WTC11 (cell line): ENCODE data around the gene CLASP1. TPM values are rescaled to one million over a fixed set of nuclear protein-coding genes. Genes with fewer than 3 reads are reported as not detected.

Experiments
- ATAC-seq: fragments of 200-7000 bp; cut with Tn5 transposase; 2 replicates; pipeline ENCODE4 v1.10.0; 2021; ENCODE audit warnings: mild to moderate bottlenecking, moderate library complexity
- CTCF ChIA-PET: fragments of 300-600 bp; sonication (Branson Sonifier 250); formaldehyde crosslinking; loops from one replicate; lab custom pipeline; 2021; ENCODE audit warnings: antibody characterized with exemption; lab: Charles Lee
- POLR2A ChIA-PET: fragments of 350-600 bp; sonication (Branson Sonifier 250); formaldehyde crosslinking; loops from one replicate; lab custom pipeline; 2021; ENCODE audit warnings: antibody characterized with exemption; lab: Charles Lee
- DNase-seq: peaks from one replicate; pipeline ENCODE4 v3.0.0; 2021; ENCODE audit warnings: low spot score
- H3K27ac Mint-ChIP-seq: 2 replicates; pipeline ENCODE4 v1.8.0; 2021; ENCODE audit warnings: mixed read lengths
- H3K27me3 Mint-ChIP-seq: 2 replicates; pipeline ENCODE4 v1.8.0; 2021; ENCODE audit warnings: low read depth, mild to moderate bottlenecking, moderate library complexity, mixed read lengths
- H3K36me3 Mint-ChIP-seq: 2 replicates; pipeline ENCODE4 v1.8.0; 2021; ENCODE audit warnings: mixed read lengths
- H3K4me1 Mint-ChIP-seq: 2 replicates; pipeline ENCODE4 v1.8.0; 2022; ENCODE audit warnings: mixed read lengths
- H3K4me3 Mint-ChIP-seq: 2 replicates; pipeline ENCODE4 v1.8.0; 2021; ENCODE audit warnings: mild to moderate bottlenecking, moderate library complexity, mixed read lengths
- H3K9me3 Mint-ChIP-seq: 2 replicates; pipeline ENCODE4 v1.8.0; 2021; ENCODE audit warnings: mixed read lengths
- ETV6 ChIP-seq: sonication (generic); formaldehyde crosslinking; IDR thresholded peaks from 2 replicates; pipeline ENCODE4 v1.8.1; 2022; ENCODE audit warnings: mild to moderate bottlenecking, missing genetic modification reagents
- FOXP1 ChIP-seq: sonication (generic); formaldehyde crosslinking; IDR thresholded peaks from 2 replicates; pipeline ENCODE4 v1.8.0; 2022; ENCODE audit warnings: missing genetic modification reagents, mild to moderate bottlenecking, moderate library complexity, borderline replicate concordance
- GABPB1 ChIP-seq: sonication (generic); formaldehyde crosslinking; IDR thresholded peaks from 2 replicates; pipeline ENCODE4 v1.8.1; 2023; ENCODE audit warnings: mild to moderate bottlenecking, missing genetic modification reagents
- GRHL2 ChIP-seq: fragments of 250-450 bp; sonication (Bioruptor Pico); IDR thresholded peaks from 2 replicates; pipeline ENCODE4 v1.8.0; 2022; ENCODE audit warnings: mild to moderate bottlenecking, moderate library complexity; ENCODE audit not compliant: insufficient replicate concordance, severe bottlenecking
- JUN ChIP-seq: sonication (generic); formaldehyde crosslinking; IDR thresholded peaks from 2 replicates; pipeline ENCODE4 v1.8.0; 2023; ENCODE audit warnings: mild to moderate bottlenecking, missing genetic modification reagents
- KAT7 ChIP-seq: sonication (generic); formaldehyde crosslinking; IDR thresholded peaks from 2 replicates; pipeline ENCODE4 v1.8.1; 2023; ENCODE audit warnings: missing genetic modification reagents, mild to moderate bottlenecking, borderline replicate concordance
- NFATC4 ChIP-seq: fragments of 250-450 bp; sonication (Bioruptor Pico); IDR thresholded peaks from 2 replicates; pipeline ENCODE4 v1.9.0; 2021; ENCODE audit warnings: mild to moderate bottlenecking
- NR3C1 ChIP-seq: sonication (generic); formaldehyde crosslinking; conservative IDR thresholded peaks from 2 replicates; pipeline ENCODE4 v1.8.1; 2023; ENCODE audit warnings: low read depth, mild to moderate bottlenecking, missing genetic modification reagents
- OVOL2 ChIP-seq: fragments of 250-450 bp; sonication (Bioruptor Pico); IDR thresholded peaks from 2 replicates; pipeline ENCODE4 v1.9.0; 2021; ENCODE audit warnings: mild to moderate bottlenecking, borderline replicate concordance
- TCF7 ChIP-seq: sonication (generic); formaldehyde crosslinking; IDR thresholded peaks from 2 replicates; pipeline ENCODE4 v1.8.0; 2022; ENCODE audit warnings: mild to moderate bottlenecking, low read depth, missing genetic modification reagents, moderate library complexity
- ZBTB21 ChIP-seq: sonication (generic); formaldehyde crosslinking; IDR thresholded peaks from 2 replicates; pipeline ENCODE4 v1.8.1; 2023; ENCODE audit warnings: mild to moderate bottlenecking, missing genetic modification reagents, borderline replicate concordance
- ZNF138 ChIP-seq: sonication (generic); formaldehyde crosslinking; conservative IDR thresholded peaks from 2 replicates; pipeline ENCODE4 v1.8.1; 2022; ENCODE audit warnings: mild to moderate bottlenecking, moderate library complexity, missing genetic modification reagents
- ZNF317 ChIP-seq: sonication (generic); formaldehyde crosslinking; IDR thresholded peaks from 2 replicates; pipeline ENCODE4 v1.8.1; 2023; ENCODE audit warnings: low read depth, mild to moderate bottlenecking, moderate library complexity, missing genetic modification reagents, borderline replicate concordance
- total RNA-seq: library from RNA; stranded (reverse); gene quantifications from 3 replicates; pipeline ENCODE4 v1.2.3, GENCODE V29; 2021
- TF ChIP-seq, protein P1 (sequence below): sonication (generic); formaldehyde crosslinking; IDR thresholded peaks from 2 replicates; pipeline ENCODE4 v1.8.1; 2022; ENCODE audit warnings: low read depth, mild to moderate bottlenecking, moderate library complexity, missing genetic modification reagents, borderline replicate concordance
- TF ChIP-seq, protein P2 (sequence below): fragments of 250-450 bp; sonication (Bioruptor Pico); IDR thresholded peaks from 2 replicates; pipeline ENCODE4 v2.1.2; 2022; ENCODE audit warnings: mild to moderate bottlenecking, moderate library complexity
- TF ChIP-seq, protein P3 (sequence below): sonication (generic); formaldehyde crosslinking; IDR thresholded peaks from 2 replicates; pipeline ENCODE4 v1.8.1; 2022; ENCODE audit warnings: low read depth, missing genetic modification reagents, borderline replicate concordance
- TF ChIP-seq, protein P4 (sequence below): sonication (generic); formaldehyde crosslinking; IDR thresholded peaks from 2 replicates; pipeline ENCODE4 v1.8.1; 2023; ENCODE audit warnings: mild to moderate bottlenecking, missing genetic modification reagents, moderate library complexity
- TF ChIP-seq, protein P5 (sequence below): sonication (generic); formaldehyde crosslinking; IDR thresholded peaks from 2 replicates; pipeline ENCODE4 v1.8.0; 2022; ENCODE audit warnings: mild to moderate bottlenecking, missing genetic modification reagents
- TF ChIP-seq, protein P6 (sequence below): sonication (generic); formaldehyde crosslinking; IDR thresholded peaks from 2 replicates; pipeline ENCODE4 v1.8.0; 2022; ENCODE audit warnings: mild to moderate bottlenecking, missing genetic modification reagents
- TF ChIP-seq, protein P7 (sequence below): fragments of 250-450 bp; sonication (Bioruptor Pico); IDR thresholded peaks from 2 replicates; pipeline ENCODE4 v1.8.0; 2021; ENCODE audit warnings: mild to moderate bottlenecking
- TF ChIP-seq, protein P8 (sequence below): sonication (generic); formaldehyde crosslinking; IDR thresholded peaks from 2 replicates; pipeline ENCODE4 v1.8.0; 2023; ENCODE audit warnings: missing genetic modification reagents
- TF ChIP-seq, protein P9 (sequence below): sonication (generic); formaldehyde crosslinking; IDR thresholded peaks from 2 replicates; pipeline ENCODE4 v1.8.0; 2022; ENCODE audit warnings: missing genetic modification reagents

Gene CLASP1
- total RNA-seq, 1 experiment from 2014 or later = 50.0 TPM

DNA sequence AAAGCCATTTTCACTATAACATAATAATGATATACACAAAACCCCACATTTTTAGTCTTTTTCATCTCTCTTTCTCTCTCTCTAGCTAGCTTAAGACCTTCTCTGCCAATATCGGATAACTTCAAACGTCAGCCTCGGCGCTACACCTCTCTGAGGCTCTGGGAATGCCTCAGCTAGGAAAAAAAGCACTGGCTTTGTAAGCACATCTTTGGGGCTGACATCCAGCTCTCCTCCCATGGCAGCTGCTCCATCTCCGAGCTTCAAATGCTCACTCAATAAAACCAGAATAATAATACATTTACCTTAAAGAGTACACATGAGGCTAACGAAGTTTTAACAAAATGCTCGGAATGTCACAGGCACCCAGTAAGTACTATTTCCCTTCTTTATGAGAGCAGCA, 107.8 kb downstream of the CLASP1 start (continued):
- TF ChIP-seq, protein P1, sequence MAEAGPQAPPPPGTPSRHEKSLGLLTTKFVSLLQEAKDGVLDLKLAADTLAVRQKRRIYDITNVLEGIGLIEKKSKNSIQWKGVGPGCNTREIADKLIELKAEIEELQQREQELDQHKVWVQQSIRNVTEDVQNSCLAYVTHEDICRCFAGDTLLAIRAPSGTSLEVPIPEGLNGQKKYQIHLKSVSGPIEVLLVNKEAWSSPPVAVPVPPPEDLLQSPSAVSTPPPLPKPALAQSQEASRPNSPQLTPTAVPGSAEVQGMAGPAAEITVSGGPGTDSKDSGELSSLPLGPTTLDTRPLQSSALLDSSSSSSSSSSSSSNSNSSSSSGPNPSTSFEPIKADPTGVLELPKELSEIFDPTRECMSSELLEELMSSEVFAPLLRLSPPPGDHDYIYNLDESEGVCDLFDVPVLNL (CRISPR knock-in tag) = no peak
- no peak for TF ChIP-seq NFATC4
- TF ChIP-seq, protein P2, sequence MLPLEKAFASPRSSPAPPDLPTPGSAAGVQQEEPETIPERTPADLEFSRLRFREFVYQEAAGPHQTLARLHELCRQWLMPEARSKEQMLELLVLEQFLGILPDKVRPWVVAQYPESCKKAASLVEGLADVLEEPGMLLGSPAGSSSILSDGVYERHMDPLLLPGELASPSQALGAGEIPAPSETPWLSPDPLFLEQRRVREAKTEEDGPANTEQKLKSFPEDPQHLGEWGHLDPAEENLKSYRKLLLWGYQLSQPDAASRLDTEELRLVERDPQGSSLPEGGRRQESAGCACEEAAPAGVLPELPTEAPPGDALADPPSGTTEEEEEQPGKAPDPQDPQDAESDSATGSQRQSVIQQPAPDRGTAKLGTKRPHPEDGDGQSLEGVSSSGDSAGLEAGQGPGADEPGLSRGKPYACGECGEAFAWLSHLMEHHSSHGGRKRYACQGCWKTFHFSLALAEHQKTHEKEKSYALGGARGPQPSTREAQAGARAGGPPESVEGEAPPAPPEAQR = no peak
- TF ChIP-seq, protein P3, sequence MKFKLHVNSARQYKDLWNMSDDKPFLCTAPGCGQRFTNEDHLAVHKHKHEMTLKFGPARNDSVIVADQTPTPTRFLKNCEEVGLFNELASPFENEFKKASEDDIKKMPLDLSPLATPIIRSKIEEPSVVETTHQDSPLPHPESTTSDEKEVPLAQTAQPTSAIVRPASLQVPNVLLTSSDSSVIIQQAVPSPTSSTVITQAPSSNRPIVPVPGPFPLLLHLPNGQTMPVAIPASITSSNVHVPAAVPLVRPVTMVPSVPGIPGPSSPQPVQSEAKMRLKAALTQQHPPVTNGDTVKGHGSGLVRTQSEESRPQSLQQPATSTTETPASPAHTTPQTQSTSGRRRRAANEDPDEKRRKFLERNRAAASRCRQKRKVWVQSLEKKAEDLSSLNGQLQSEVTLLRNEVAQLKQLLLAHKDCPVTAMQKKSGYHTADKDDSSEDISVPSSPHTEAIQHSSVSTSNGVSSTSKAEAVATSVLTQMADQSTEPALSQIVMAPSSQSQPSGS (CRISPR knock-in tag) = no peak
- TF ChIP-seq, all 79 proteins: peak for 0

DNA sequence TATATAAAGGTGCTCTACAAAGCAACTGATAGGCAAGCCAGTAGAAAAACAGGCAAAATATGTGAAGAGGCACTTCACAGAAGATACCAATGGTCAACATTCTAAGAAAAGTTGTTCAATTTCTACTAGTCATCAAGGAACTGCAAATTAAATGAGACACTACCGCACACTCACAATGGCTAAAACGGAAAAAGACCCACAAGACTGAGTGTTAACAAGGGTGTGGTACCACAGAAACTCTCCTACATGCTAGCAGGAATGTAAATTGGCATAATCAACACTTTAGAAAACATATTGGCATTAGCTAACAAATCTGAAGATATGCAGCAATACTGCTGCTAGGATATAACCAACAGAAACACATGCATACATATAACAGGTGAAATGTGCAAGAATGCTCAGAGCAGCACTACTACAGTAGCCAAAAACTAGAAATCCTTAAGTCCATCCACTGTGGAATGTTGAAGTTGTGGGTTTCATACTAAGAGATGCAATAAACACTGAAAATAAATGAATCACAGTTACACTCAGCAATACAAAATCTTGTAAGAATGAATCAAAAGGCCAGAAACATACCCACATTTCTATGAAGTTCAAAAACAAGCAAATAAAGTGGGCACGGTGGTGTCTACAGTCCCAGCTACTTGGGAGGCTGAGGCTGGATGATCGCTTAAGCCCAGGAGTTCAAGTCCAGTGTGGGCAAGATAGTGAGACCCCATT, 109.4 kb downstream of the CLASP1 start:
- H3K27ac Mint-ChIP-seq = no peak overlapping the region
- no peak for ATAC-seq
- H3K4me3 Mint-ChIP-seq = no peak overlapping the region
- CTCF ChIA-PET = no interaction called here
- H3K9me3 Mint-ChIP-seq = no peaks in the 10 kb centered on the region
- H3K27me3 Mint-ChIP-seq = no peaks in the 10 kb centered on the region
- H3K36me3 Mint-ChIP-seq = no peaks in the 10 kb centered on the region
- no peak for DNase-seq
- peaks cover 9% of the 10 kb centered on the region for H3K4me1 Mint-ChIP-seq
- TF ChIP-seq KAT7 (CRISPR knock-in tag) (no peak), ETV6 (CRISPR knock-in tag) (no peak), TCF7 (CRISPR knock-in tag) (no peak), FOXP1 (CRISPR knock-in tag) (no peak), GABPB1 (CRISPR knock-in tag) (no peak), NR3C1 (CRISPR knock-in tag) (no peak), JUN (CRISPR knock-in tag) (no peak), ZNF317 (CRISPR knock-in tag) (no peak), ZBTB21 (no peak), GRHL2 (no peak), ZNF138 (CRISPR knock-in tag) (no peak), OVOL2 (CRISPR knock-in tag) (no peak)
- TF ChIP-seq, protein P4, sequence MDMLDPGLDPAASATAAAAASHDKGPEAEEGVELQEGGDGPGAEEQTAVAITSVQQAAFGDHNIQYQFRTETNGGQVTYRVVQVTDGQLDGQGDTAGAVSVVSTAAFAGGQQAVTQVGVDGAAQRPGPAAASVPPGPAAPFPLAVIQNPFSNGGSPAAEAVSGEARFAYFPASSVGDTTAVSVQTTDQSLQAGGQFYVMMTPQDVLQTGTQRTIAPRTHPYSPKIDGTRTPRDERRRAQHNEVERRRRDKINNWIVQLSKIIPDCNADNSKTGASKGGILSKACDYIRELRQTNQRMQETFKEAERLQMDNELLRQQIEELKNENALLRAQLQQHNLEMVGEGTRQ (CRISPR knock-in tag) = no peak
- TF ChIP-seq, protein P5, sequence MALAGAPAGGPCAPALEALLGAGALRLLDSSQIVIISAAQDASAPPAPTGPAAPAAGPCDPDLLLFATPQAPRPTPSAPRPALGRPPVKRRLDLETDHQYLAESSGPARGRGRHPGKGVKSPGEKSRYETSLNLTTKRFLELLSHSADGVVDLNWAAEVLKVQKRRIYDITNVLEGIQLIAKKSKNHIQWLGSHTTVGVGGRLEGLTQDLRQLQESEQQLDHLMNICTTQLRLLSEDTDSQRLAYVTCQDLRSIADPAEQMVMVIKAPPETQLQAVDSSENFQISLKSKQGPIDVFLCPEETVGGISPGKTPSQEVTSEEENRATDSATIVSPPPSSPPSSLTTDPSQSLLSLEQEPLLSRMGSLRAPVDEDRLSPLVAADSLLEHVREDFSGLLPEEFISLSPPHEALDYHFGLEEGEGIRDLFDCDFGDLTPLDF (CRISPR knock-in tag) = no peak
- TF ChIP-seq, protein P6, sequence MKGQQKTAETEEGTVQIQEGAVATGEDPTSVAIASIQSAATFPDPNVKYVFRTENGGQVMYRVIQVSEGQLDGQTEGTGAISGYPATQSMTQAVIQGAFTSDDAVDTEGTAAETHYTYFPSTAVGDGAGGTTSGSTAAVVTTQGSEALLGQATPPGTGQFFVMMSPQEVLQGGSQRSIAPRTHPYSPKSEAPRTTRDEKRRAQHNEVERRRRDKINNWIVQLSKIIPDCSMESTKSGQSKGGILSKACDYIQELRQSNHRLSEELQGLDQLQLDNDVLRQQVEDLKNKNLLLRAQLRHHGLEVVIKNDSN (CRISPR knock-in tag) = no peak
- TF ChIP-seq, protein P7, sequence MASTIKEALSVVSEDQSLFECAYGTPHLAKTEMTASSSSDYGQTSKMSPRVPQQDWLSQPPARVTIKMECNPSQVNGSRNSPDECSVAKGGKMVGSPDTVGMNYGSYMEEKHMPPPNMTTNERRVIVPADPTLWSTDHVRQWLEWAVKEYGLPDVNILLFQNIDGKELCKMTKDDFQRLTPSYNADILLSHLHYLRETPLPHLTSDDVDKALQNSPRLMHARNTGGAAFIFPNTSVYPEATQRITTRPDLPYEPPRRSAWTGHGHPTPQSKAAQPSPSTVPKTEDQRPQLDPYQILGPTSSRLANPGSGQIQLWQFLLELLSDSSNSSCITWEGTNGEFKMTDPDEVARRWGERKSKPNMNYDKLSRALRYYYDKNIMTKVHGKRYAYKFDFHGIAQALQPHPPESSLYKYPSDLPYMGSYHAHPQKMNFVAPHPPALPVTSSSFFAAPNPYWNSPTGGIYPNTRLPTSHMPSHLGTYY (CRISPR knock-in tag) = no peak
- TF ChIP-seq, protein P8, sequence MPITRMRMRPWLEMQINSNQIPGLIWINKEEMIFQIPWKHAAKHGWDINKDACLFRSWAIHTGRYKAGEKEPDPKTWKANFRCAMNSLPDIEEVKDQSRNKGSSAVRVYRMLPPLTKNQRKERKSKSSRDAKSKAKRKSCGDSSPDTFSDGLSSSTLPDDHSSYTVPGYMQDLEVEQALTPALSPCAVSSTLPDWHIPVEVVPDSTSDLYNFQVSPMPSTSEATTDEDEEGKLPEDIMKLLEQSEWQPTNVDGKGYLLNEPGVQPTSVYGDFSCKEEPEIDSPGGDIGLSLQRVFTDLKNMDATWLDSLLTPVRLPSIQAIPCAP (CRISPR knock-in tag) = no peak
- TF ChIP-seq, protein P9, sequence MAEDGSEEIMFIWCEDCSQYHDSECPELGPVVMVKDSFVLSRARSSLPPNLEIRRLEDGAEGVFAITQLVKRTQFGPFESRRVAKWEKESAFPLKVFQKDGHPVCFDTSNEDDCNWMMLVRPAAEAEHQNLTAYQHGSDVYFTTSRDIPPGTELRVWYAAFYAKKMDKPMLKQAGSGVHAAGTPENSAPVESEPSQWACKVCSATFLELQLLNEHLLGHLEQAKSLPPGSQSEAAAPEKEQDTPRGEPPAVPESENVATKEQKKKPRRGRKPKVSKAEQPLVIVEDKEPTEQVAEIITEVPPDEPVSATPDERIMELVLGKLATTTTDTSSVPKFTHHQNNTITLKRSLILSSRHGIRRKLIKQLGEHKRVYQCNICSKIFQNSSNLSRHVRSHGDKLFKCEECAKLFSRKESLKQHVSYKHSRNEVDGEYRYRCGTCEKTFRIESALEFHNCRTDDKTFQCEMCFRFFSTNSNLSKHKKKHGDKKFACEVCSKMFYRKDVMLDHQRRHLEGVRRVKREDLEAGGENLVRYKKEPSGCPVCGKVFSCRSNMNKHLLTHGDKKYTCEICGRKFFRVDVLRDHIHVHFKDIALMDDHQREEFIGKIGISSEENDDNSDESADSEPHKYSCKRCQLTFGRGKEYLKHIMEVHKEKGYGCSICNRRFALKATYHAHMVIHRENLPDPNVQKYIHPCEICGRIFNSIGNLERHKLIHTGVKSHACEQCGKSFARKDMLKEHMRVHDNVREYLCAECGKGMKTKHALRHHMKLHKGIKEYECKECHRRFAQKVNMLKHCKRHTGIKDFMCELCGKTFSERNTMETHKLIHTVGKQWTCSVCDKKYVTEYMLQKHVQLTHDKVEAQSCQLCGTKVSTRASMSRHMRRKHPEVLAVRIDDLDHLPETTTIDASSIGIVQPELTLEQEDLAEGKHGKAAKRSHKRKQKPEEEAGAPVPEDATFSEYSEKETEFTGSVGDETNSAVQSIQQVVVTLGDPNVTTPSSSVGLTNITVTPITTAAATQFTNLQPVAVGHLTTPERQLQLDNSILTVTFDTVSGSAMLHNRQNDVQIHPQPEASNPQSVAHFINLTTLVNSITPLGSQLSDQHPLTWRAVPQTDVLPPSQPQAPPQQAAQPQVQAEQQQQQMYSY (CRISPR knock-in tag) = no peak
- POLR2A ChIA-PET = no interaction called here
